Measurements from ENCODE around the gene ADAMTSL1. TPM values are rescaled to one million over a fixed set of nuclear protein-coding genes. Genes with fewer than 3 reads are reported as not detected.

The ADAMTSL1 gene
- total and polyA plus RNA-seq, 2 donors (not counting 3 experiments of a cell fraction or from before 2014, with no cell fraction given) = 15.0 to 18.4 TPM

- H3K9me3 ChIP-seq (replicated peaks; ENCODE audit: control insufficient read depth, insufficient read depth, low read length) = no peaks in the 10 kb centered on the region
- intact Hi-C loops (cut with micrococcal nuclease) = loop anchor here (1.0 to 5.0 kb wide), 2 partner anchors 353 to 534 kb away; no protein-coding TSS in a partner anchor
- no peak overlapping the region for H3K4me3 ChIP-seq (replicated peaks in 1 of 3; ENCODE audit: insufficient read depth in 1 of 3, low read depth in 1 of 3, low read length in 3 of 3)
- H3K9ac ChIP-seq (replicated peaks; ENCODE audit: extremely low read depth, insufficient read depth, low read length) = no peak overlapping the region
- H2AFZ ChIP-seq (ENCODE audit: low read depth, low read length) = no peak overlapping the region
- dilution Hi-C loops (cut with MboI; ENCODE audit: extremely low pct_ligation_motif_present, low sequenced_read_pairs) = no loop called here
- DNase-seq (ENCODE audit: low read depth, low spot score) (no peak), FAIRE-seq (no peak)
- H3K4me2 ChIP-seq (ENCODE audit: insufficient read depth, low read length) = no peak overlapping the region
- ChIA-PET CTCF (interaction anchor here (1.2 to 1.4 kb wide), 2 partner anchors 13 to 674 kb away, joined by 3 read pairs; no protein-coding TSS in a partner anchor), POLR2A (no interaction called here)
- H3K4me1 ChIP-seq (ENCODE audit: control insufficient read depth, extremely low read depth, insufficient read depth, low read length) = peaks cover 18% of the 10 kb centered on the region
- H3K27ac ChIP-seq (ENCODE audit: insufficient read depth, low read depth, low read length) = no peak overlapping the region
- H3K9me1 ChIP-seq (replicated peaks; ENCODE audit: control insufficient read depth, extremely low read depth, insufficient read depth, low read length) = no peaks in the 10 kb centered on the region
- no peaks in the 10 kb centered on the region for H3K79me2 ChIP-seq (ENCODE audit: control insufficient read depth, insufficient read depth, low read length)
- no peaks in the 10 kb centered on the region for H4K20me1 ChIP-seq (replicated peaks; ENCODE audit: control insufficient read depth, extremely low read depth, insufficient read depth, low read length)
- TF ChIP-seq MYC (IDR thresholded peaks at IDR 0.05; ENCODE audit: low read depth, low read length) (no peak), CTCF (IDR thresholded peaks at IDR 0.05; ENCODE audit: extremely low read depth in 1 of 2, insufficient read depth in 1 of 2, low read depth in 1 of 2, low read length in 2 of 2) (peak; percentile 25 to 36)
- no peaks in the 10 kb centered on the region for H3K36me3 ChIP-seq (ENCODE audit: control insufficient read depth in 2 of 2, extremely low read depth in 1 of 2, insufficient read depth in 2 of 2, low read length in 2 of 2)
- no TSS peak for BruUV-seq (replicated peaks)
- H3K27me3 ChIP-seq (ENCODE audit: control insufficient read depth in 2 of 2, insufficient read depth in 2 of 2, low read length in 2 of 2) = no peaks in the 10 kb centered on the region
Measured at GRCh38 chr9:18791074-18791473, 317.1 kb downstream of the ADAMTSL1 start.

- Histone ChIP-seq H3K79me2 (ENCODE audit: control insufficient read depth, insufficient read depth, low read length) (no peaks in the 10 kb centered on the region), H3K9me3 (replicated peaks; ENCODE audit: control insufficient read depth, insufficient read depth, low read length) (no peaks in the 10 kb centered on the region), H2AFZ (ENCODE audit: low read depth, low read length) (no peak overlapping the region), H3K4me1 (ENCODE audit: control insufficient read depth, extremely low read depth, insufficient read depth, low read length) (no peaks in the 10 kb centered on the region), H3K9me1 (replicated peaks; ENCODE audit: control insufficient read depth, extremely low read depth, insufficient read depth, low read length) (no peaks in the 10 kb centered on the region), H3K4me3 (replicated peaks in 1 of 3; ENCODE audit: insufficient read depth in 1 of 3, low read depth in 1 of 3, low read length in 3 of 3) (no peak overlapping the region), H3K4me2 (ENCODE audit: insufficient read depth, low read length) (no peak overlapping the region), H4K20me1 (replicated peaks; ENCODE audit: control insufficient read depth, extremely low read depth, insufficient read depth, low read length) (no peaks in the 10 kb centered on the region), H3K36me3 (ENCODE audit: control insufficient read depth in 2 of 2, extremely low read depth in 1 of 2, insufficient read depth in 2 of 2, low read length in 2 of 2) (no peaks in the 10 kb centered on the region), H3K27ac (ENCODE audit: insufficient read depth, low read depth, low read length) (no peak overlapping the region), H3K9ac (replicated peaks; ENCODE audit: extremely low read depth, insufficient read depth, low read length) (no peak overlapping the region), H3K27me3 (ENCODE audit: control insufficient read depth in 2 of 2, insufficient read depth in 2 of 2, low read length in 2 of 2) (no peaks in the 10 kb centered on the region)
- no peak for TF ChIP-seq POLR2A (IDR thresholded peaks at IDR 0.05; ENCODE audit: low read depth, low read length)
- TF ChIP-seq GATA2 (IDR thresholded peaks at IDR 0.05; ENCODE audit: insufficient read depth, insufficient read length, low read depth, low read length) = no peak
- dilution Hi-C loops (cut with MboI; ENCODE audit: extremely low pct_ligation_motif_present, low sequenced_read_pairs) (no loop called here), intact Hi-C loops (cut with micrococcal nuclease) (loop anchor here (5.0 kb wide), 1 partner anchor 536 kb away; no protein-coding TSS in a partner anchor)
- DNase-seq (ENCODE audit: low read depth, low spot score) (peak; percentile 22), FAIRE-seq (no peak)
- no TSS peak for BruUV-seq (replicated peaks)
- ChIA-PET POLR2A (no interaction called here), CTCF (interaction anchor here (0.9 to 2.3 kb wide), 4 partner anchors 15 to 664 kb away, joined by 3 to 10 read pairs (median 4); no protein-coding TSS in a partner anchor)
Measured at GRCh38 chr9:18793122-18793521, 319.2 kb downstream of the ADAMTSL1 start.
